Mammary epithelial cell (primary cell): ENCODE results near the gene LRRC52.

Experiments used
- CTCF ChIP-seq, 2 donors: IDR thresholded peaks in 1 of 2; conservative IDR thresholded peaks in 1 of 2; 2 replicates each; pipeline ENCODE4 v1.5.1; 2011 to 2012; ENCODE audit warnings: inconsistent platforms in 2 of 2, low read length in 2 of 2, mild to moderate bottlenecking in 2 of 2, control low read depth in 1 of 2, low read depth in 1 of 2; ENCODE audit not compliant: insufficient read depth in 1 of 2; ENCODE audit errors: extremely low read depth in 1 of 2
- EZH2 ChIP-seq: IDR thresholded peaks from 2 replicates; pipeline ENCODE4 v1.6.1; 2012; ENCODE audit warnings: low read length, inconsistent platforms, borderline replicate concordance

GRCh38 chr1:165580931-165581871, 37.4 kb downstream of the LRRC52 start:
- TF ChIP-seq EZH2 = no peak
- no peak for TF ChIP-seq CTCF (conservative IDR thresholded peaks at IDR 0.05 in 1 of 2, IDR thresholded peaks at IDR 0.05 in 1 of 2; ENCODE audit: extremely low read depth in 1 of 2, insufficient read depth in 1 of 2, low read depth in 1 of 2, low read length in 2 of 2)
